Endothelial cell (in vitro differentiated cells): Measurements from ENCODE around the gene SFMBT2. TPM values are rescaled to one million over a fixed set of nuclear protein-coding genes. Genes with fewer than 3 reads are reported as not detected.

ENCODE experiments used
- DNase-seq: peaks from one replicate; pipeline ENCODE4 v3.0.0; 2021; ENCODE audit warnings: low spot score
- H3K27ac Mint-ChIP-seq: one replicate; pipeline ENCODE4 v1.8.0; 2021; ENCODE audit warnings: mixed read lengths, inconsistent platforms; ENCODE audit not compliant: unreplicated experiment
- H3K27me3 Mint-ChIP-seq: one replicate; pipeline ENCODE4 v1.8.0; 2021; ENCODE audit warnings: mild to moderate bottlenecking, moderate library complexity, mixed read lengths, inconsistent platforms; ENCODE audit not compliant: unreplicated experiment
- H3K36me3 Mint-ChIP-seq: one replicate; pipeline ENCODE4 v1.8.0; 2021; ENCODE audit warnings: mild to moderate bottlenecking, low read depth, mixed read lengths, inconsistent platforms; ENCODE audit not compliant: unreplicated experiment
- H3K4me1 Mint-ChIP-seq: one replicate; pipeline ENCODE4 v1.8.0; 2021; ENCODE audit warnings: mild to moderate bottlenecking, mixed read lengths, inconsistent platforms; ENCODE audit not compliant: unreplicated experiment
- H3K4me3 Mint-ChIP-seq: one replicate; pipeline ENCODE4 v1.8.0; 2021; ENCODE audit warnings: mild to moderate bottlenecking, mixed read lengths, inconsistent platforms; ENCODE audit not compliant: unreplicated experiment
- H3K9me3 Mint-ChIP-seq: one replicate; pipeline ENCODE4 v1.8.0; 2021; ENCODE audit warnings: mixed read lengths, inconsistent platforms; ENCODE audit not compliant: unreplicated experiment
- total RNA-seq: library from RNA; stranded (reverse); fragmentation: NEBNext Ultra II Directional; extraction: Animal tissue kit (Norgen Biotek cat#: 25700); gene quantifications from one replicate; pipeline ENCODE4 v1.2.1, GENCODE V29; 2021; ENCODE audit not compliant: unreplicated experiment
- TF ChIP-seq, protein P1 (sequence below): fragments of 200-600 bp; sonication (generic); IDR thresholded peaks from one replicate; pipeline ENCODE4 v1.5.0; 2021; ENCODE audit warnings: antibody characterized with exemption; ENCODE audit not compliant: unreplicated experiment

Gene SFMBT2
- total RNA-seq, 1 donor from 2014 or later: 16.0 TPM

GRCh38 chr10:7251696-7252465 lies 159.0 kb downstream of the SFMBT2 start:
- TF ChIP-seq, protein P1, sequence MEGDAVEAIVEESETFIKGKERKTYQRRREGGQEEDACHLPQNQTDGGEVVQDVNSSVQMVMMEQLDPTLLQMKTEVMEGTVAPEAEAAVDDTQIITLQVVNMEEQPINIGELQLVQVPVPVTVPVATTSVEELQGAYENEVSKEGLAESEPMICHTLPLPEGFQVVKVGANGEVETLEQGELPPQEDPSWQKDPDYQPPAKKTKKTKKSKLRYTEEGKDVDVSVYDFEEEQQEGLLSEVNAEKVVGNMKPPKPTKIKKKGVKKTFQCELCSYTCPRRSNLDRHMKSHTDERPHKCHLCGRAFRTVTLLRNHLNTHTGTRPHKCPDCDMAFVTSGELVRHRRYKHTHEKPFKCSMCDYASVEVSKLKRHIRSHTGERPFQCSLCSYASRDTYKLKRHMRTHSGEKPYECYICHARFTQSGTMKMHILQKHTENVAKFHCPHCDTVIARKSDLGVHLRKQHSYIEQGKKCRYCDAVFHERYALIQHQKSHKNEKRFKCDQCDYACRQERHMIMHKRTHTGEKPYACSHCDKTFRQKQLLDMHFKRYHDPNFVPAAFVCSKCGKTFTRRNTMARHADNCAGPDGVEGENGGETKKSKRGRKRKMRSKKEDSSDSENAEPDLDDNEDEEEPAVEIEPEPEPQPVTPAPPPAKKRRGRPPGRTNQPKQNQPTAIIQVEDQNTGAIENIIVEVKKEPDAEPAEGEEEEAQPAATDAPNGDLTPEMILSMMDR: no peak
- Mint-ChIP-seq H3K27me3 (no peaks in the 10 kb centered on the region), H3K27ac (no peak overlapping the region), H3K4me3 (peak overlapping the region; percentile 28), H3K36me3 (peaks cover 10% of the 10 kb centered on the region), H3K9me3 (no peaks in the 10 kb centered on the region), H3K4me1 (peaks cover 9% of the 10 kb centered on the region)
- DNase-seq: no peak

DNA sequence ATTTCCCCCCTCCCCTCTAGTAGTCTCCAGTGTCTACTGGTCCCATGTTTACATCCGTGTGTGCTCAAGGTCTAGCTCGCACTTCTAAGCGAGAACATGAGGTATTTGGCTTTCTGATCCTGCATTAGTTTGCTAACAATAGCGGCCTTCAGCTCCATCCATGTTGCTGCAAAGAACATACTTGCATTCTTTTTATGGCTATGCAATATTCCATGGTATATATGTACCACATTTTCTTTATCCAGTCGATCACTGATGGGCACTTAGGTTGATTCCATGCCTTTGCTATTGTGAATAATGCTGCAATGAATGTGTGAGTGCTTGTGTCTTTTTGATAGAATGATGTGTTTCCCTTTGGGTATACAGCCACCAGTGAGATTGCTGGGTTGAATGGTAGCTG lies 160.6 kb downstream of the SFMBT2 start:
- no peak overlapping the region for H3K27ac Mint-ChIP-seq
- H3K27me3 Mint-ChIP-seq: no peaks in the 10 kb centered on the region
- peaks cover 10% of the 10 kb centered on the region for H3K36me3 Mint-ChIP-seq
- DNase-seq: no peak
- H3K4me3 Mint-ChIP-seq: no peak overlapping the region
- TF ChIP-seq, protein P1: no peak
- peaks cover 9% of the 10 kb centered on the region for H3K4me1 Mint-ChIP-seq
- no peaks in the 10 kb centered on the region for H3K9me3 Mint-ChIP-seq

- TF ChIP-seq, protein P1: no peak
- H3K27me3 Mint-ChIP-seq: no peaks in the 10 kb centered on the region
Measured at GRCh38 chr10:7248585-7249164, 162.2 kb downstream of the SFMBT2 start.

DNA sequence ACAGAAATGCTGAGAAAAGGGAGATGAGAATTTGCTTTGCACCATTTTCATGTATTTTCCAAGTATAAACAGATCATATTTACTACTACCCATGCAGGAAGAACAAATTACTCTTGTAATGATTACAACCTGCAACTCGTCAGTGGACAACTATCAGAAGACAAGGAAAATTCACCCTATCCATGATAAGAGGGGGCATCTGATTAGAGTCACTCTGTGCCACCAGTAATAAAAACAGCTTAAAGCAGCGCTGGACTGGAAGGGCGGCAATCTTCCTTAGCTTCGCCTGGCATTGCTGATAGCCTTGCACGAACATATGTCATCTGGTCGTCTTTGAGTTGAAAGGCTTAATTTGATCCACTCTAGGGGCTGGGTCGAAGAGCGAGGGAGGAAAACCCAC lies 162.7 kb downstream of the SFMBT2 start:
- peaks cover 17% of the 10 kb centered on the region for H3K4me1 Mint-ChIP-seq
- no peak for DNase-seq

More at GRCh38 chr10:7248585-7249164, 162.2 kb downstream of the SFMBT2 start:
- no peak overlapping the region for H3K27ac Mint-ChIP-seq
- no peaks in the 10 kb centered on the region for H3K9me3 Mint-ChIP-seq
- peaks cover 17% of the 10 kb centered on the region for H3K4me1 Mint-ChIP-seq
- peaks cover 6% of the 10 kb centered on the region for H3K36me3 Mint-ChIP-seq
- DNase-seq: no peak
- no peak overlapping the region for H3K4me3 Mint-ChIP-seq

More for the DNA sequence above, 162.7 kb downstream of the SFMBT2 start:
- peaks cover 2% of the 10 kb centered on the region for H3K27me3 Mint-ChIP-seq
- no peaks in the 10 kb centered on the region for H3K9me3 Mint-ChIP-seq
- no peak overlapping the region for H3K27ac Mint-ChIP-seq
- peaks cover 8% of the 10 kb centered on the region for H3K36me3 Mint-ChIP-seq
- TF ChIP-seq, protein P1: no peak
- no peak overlapping the region for H3K4me3 Mint-ChIP-seq
